OCI-LY1 (cell line): ENCODE results near the gene GID8.
A peak's percentile ranks its signal among the peaks of the same experiment; 100 is the strongest.

Source experiments
- H2AFZ ChIP-seq: fragments of 200-600 bp; sonication (generic), shearing (Covaris generic); 2 replicates; pipeline ENCODE4 v1.6.0; 2014; ENCODE audit warnings: antibody characterized with exemption, mild to moderate bottlenecking, low read length
- H3F3A ChIP-seq: fragments of 200-600 bp; sonication (generic), shearing (Covaris generic); 2 replicates; pipeline ENCODE4 v1.6.0; 2014; ENCODE audit warnings: mild to moderate bottlenecking, antibody characterized with exemption, low read length, moderate library complexity; ENCODE audit not compliant: insufficient read depth
- H3K27ac ChIP-seq: fragments of 200-600 bp; sonication (generic); 2 replicates; pipeline ENCODE4 v1.5.1; 2014; ENCODE audit warnings: low read length, mixed run types, mild to moderate bottlenecking, low read depth; ENCODE audit not compliant: poor library complexity, severe bottlenecking
- H3K27me3 ChIP-seq: fragments of 200-600 bp; sonication (generic); 2 replicates; pipeline ENCODE4 v1.6.0; 2014; ENCODE audit warnings: antibody characterized with exemption, mild to moderate bottlenecking, low read length, moderate library complexity; ENCODE audit not compliant: insufficient read depth
- H3K36me3 ChIP-seq: fragments of 200-600 bp; sonication (generic); 2 replicates; pipeline ENCODE4 v1.6.1; 2014; ENCODE audit warnings: mild to moderate bottlenecking, antibody characterized with exemption, low read length, moderate library complexity, mixed read lengths; ENCODE audit not compliant: insufficient read depth
- H3K4me1 ChIP-seq: fragments of 200-600 bp; sonication (generic); 2 replicates; pipeline ENCODE4 v1.5.1; 2014; ENCODE audit warnings: mild to moderate bottlenecking, low read length, moderate library complexity; ENCODE audit not compliant: insufficient read depth, severe bottlenecking
- H3K4me2 ChIP-seq: fragments of 200-600 bp; sonication (generic), shearing (Covaris generic); 2 replicates; pipeline ENCODE4 v1.6.1; 2014; ENCODE audit warnings: low read length
- H3K4me3 ChIP-seq: fragments of 200-600 bp; sonication (generic); 2 replicates; pipeline ENCODE4 v1.5.1; 2014; ENCODE audit warnings: low read length, low read depth, mild to moderate bottlenecking, mixed read lengths; ENCODE audit not compliant: poor library complexity, severe bottlenecking
- H3K79me2 ChIP-seq: fragments of 200-600 bp; shearing (Covaris generic); 2 replicates; pipeline ENCODE4 v1.6.1; 2016; ENCODE audit warnings: mixed run types, low read length, mixed read lengths; ENCODE audit not compliant: insufficient read depth
- H3K9ac ChIP-seq: fragments of 200-600 bp; sonication (generic), shearing (Covaris generic); 2 replicates; pipeline ENCODE4 v1.6.1; 2014; ENCODE audit warnings: mild to moderate bottlenecking, low read length, mixed read lengths
- H3K9me2 ChIP-seq: fragments of 200-600 bp; sonication (generic), shearing (Covaris generic); 2 replicates; pipeline ENCODE4 v1.6.1; 2014; ENCODE audit warnings: low read depth, mild to moderate bottlenecking, low read length, mixed read lengths
- H3K9me3 ChIP-seq: fragments of 200-600 bp; shearing (Covaris generic); 2 replicates; pipeline ENCODE4 v1.6.1; 2014; ENCODE audit warnings: low read length, mixed read lengths
- H4K20me1 ChIP-seq: fragments of 200-600 bp; sonication (generic), shearing (Covaris generic); 2 replicates; pipeline ENCODE4 v1.6.0; 2016; ENCODE audit warnings: mild to moderate bottlenecking, low read length; ENCODE audit not compliant: insufficient read depth
- EZH2 ChIP-seq: fragments of 200-600 bp; sonication (generic), shearing (Covaris generic); IDR thresholded peaks from 2 replicates; pipeline ENCODE4 v1.8.0; 2017; ENCODE audit warnings: borderline replicate concordance, mixed run types, mild to moderate bottlenecking, antibody characterized with exemption, low read length, moderate library complexity, mixed read lengths
- TF ChIP-seq, protein P1 (sequence below): fragments of 200-600 bp; sonication (generic), shearing (Covaris generic); IDR thresholded peaks from 2 replicates; pipeline ENCODE4 v1.5.1; 2017; ENCODE audit warnings: mild to moderate bottlenecking, antibody characterized with exemption, low read length, moderate library complexity, mixed read lengths

Gene GID8

DNA sequence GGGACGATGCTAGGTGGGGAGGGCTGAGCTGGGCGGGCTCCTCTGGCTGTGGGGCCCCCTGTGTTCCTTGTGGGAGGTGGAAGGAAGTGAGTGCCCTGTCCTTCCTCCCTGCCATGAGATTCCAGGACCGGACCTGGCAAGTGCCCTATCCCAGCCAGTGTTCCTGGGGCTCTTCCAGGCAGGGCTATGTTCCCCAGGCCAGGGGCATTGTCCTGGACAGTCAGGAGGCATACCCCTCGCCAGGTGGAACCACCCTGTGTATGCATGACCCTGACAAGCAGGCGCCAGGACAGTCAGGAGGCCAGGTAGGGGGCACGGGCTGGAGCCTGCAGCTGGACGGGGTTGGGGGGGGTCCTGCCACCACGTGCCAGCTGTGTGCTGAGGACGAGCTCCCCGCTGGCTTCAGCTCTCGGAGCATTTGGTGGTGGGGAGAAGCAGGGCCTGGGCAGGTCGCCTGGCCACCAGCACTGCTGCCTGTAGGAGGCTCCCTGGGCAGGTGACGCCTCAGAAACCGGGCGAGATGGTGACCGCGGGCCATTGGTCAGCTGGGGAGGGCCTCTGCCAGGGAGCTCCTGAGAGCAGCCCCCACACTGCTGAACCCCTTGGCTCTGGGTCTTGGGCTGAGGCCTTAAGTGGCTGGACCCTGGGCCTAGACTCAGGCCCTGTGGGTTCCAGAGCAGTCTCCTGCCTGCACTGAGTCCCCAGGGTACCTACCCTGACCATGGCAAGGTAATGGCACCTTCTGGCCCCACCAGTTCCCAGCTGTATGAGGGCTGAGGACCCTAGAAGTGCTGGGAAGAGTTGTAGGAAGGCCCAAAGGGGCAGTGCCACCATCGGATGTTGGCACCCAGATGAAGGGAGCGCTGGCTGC lies 15.3 kb downstream of the GID8 start:
- Histone ChIP-seq H2AFZ (no peak overlapping the region), H3K9ac (peak overlapping the region; percentile 67)
- TF ChIP-seq, protein P1, sequence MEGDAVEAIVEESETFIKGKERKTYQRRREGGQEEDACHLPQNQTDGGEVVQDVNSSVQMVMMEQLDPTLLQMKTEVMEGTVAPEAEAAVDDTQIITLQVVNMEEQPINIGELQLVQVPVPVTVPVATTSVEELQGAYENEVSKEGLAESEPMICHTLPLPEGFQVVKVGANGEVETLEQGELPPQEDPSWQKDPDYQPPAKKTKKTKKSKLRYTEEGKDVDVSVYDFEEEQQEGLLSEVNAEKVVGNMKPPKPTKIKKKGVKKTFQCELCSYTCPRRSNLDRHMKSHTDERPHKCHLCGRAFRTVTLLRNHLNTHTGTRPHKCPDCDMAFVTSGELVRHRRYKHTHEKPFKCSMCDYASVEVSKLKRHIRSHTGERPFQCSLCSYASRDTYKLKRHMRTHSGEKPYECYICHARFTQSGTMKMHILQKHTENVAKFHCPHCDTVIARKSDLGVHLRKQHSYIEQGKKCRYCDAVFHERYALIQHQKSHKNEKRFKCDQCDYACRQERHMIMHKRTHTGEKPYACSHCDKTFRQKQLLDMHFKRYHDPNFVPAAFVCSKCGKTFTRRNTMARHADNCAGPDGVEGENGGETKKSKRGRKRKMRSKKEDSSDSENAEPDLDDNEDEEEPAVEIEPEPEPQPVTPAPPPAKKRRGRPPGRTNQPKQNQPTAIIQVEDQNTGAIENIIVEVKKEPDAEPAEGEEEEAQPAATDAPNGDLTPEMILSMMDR, result no peak
- TF ChIP-seq EZH2, result no peak

GRCh38 chr20:62953839-62954703 lies 16.1 kb downstream of the GID8 start:
- H3K9ac ChIP-seq, result peak overlapping the region; percentile 67
- H3K9me2 ChIP-seq, result no peaks in the 10 kb centered on the region
- no peak overlapping the region for H2AFZ ChIP-seq
- TF ChIP-seq, protein P1, result no peak
- no peak for TF ChIP-seq EZH2
- no peaks in the 10 kb centered on the region for H3F3A ChIP-seq
- peak overlapping the region; percentile 64 for H3K4me3 ChIP-seq
- no peaks in the 10 kb centered on the region for H3K27me3 ChIP-seq
- peaks cover 29% of the 10 kb centered on the region for H3K36me3 ChIP-seq
- H3K9me3 ChIP-seq, result 0 out of 2 replicates have a peak, but pooled peaks cover 2% of the 10 kb centered on the region
- H3K4me2 ChIP-seq, result peak overlapping the region; percentile 74
- peak overlapping the region; percentile 89 for H3K27ac ChIP-seq
- peaks cover 29% of the 10 kb centered on the region for H3K4me1 ChIP-seq
- H3K79me2 ChIP-seq, result no peaks in the 10 kb centered on the region
- H4K20me1 ChIP-seq, result no peaks in the 10 kb centered on the region

More for the DNA sequence above, 15.3 kb downstream of the GID8 start:
- Histone ChIP-seq H3K27ac (peak overlapping the region; percentile 89), H3K4me2 (peak overlapping the region; percentile 74), H3K4me3 (peak overlapping the region; percentile 64), H3K4me1 (peaks cover 29% of the 10 kb centered on the region), H3F3A (no peaks in the 10 kb centered on the region), H3K79me2 (no peaks in the 10 kb centered on the region), H4K20me1 (no peaks in the 10 kb centered on the region), H3K36me3 (peaks cover 37% of the 10 kb centered on the region), H3K27me3 (no peaks in the 10 kb centered on the region), H3K9me3 (0 out of 2 replicates have a peak, but pooled peaks cover 2% of the 10 kb centered on the region), H3K9me2 (no peaks in the 10 kb centered on the region)

DNA sequence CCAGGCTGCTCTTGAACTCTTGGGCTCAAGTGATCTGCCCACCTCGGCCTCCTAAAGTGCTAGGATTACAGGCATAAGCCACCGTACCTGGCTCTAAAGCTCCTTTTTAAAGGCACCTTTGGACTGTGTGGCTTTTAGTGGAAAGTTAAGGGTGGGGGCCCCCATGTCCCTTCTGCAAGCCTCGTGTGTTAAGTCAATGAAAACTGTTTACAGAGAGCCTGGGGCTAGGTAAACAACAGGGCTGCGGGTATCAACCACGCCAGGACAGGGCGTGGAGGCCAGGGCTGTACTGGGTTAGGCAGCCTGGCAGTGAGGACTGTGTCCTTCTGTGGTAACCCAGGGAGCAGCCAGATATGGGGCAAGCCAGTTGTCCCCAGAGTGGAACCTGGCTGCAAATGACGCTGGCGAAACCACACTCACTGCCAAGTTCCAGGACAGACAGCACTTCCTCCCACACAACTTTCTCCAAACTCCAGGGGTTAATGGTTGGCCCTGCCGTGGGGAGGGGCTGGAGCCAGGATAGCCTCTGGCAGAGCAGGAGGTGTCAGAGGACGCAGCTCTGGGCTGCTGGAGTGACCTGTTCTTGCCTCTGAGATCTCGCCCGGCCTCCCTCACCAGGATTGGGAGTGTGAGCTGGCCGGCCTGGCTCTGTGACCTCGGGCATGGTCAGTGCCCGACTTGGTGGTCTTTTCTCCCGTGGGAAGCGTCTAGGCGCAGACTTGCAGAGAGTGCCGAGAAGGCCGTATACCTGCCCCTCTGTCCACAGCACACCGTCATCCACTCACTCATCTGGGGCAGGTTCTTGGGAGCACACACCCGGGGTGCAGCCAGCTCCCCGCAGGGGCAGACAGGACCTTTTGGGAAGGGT lies 17.8 kb downstream of the GID8 start:
- Histone ChIP-seq H4K20me1 (no peaks in the 10 kb centered on the region), H3K4me2 (no peak overlapping the region)

More for the DNA sequence above, 17.8 kb downstream of the GID8 start:
- peaks cover 29% of the 10 kb centered on the region for H3K4me1 ChIP-seq
- H3K27me3 ChIP-seq, result no peaks in the 10 kb centered on the region
- H3K79me2 ChIP-seq, result no peaks in the 10 kb centered on the region
- no peaks in the 10 kb centered on the region for H3K9me3 ChIP-seq
- no peaks in the 10 kb centered on the region for H3F3A ChIP-seq
- no peak overlapping the region for H3K27ac ChIP-seq
- H2AFZ ChIP-seq, result no peak overlapping the region
- no peak overlapping the region for H3K9ac ChIP-seq
- peaks cover 13% of the 10 kb centered on the region for H3K36me3 ChIP-seq
- H3K9me2 ChIP-seq, result no peaks in the 10 kb centered on the region
- no peak overlapping the region for H3K4me3 ChIP-seq
- no peak for TF ChIP-seq EZH2
- TF ChIP-seq, protein P1, result no peak
